CD4-positive, alpha-beta T cell treated with Interleukin-12 subunit alpha and Interleukin-12 subunit beta, for 1 hour (primary cell): ENCODE results near the gene GPR50.
A peak's percentile ranks its signal among the peaks of the same experiment; 100 is the strongest.

Experiments
- DNase-seq: peaks from one replicate; pipeline ENCODE4 v3.0.0-alpha.2; 2020

Gene GPR50

GRCh38 chrX:151176231-151176750 lies at the start of gene GPR50:
Gene GPR50, plus strand, starts transcription at chrX:151176584. Its CDS starts 138 bp downstream, at chrX:151176722.
- DNase-seq, result no peak

- no peak for DNase-seq
These were observed 43.9 kb upstream of the GPR50 start for GRCh38 chrX:151132531-151132930.

- DNase-seq, result peak; percentile 37
These were observed 24.6 kb upstream of the GPR50 start for GRCh38 chrX:151151665-151152267.

- no peak for DNase-seq
These were observed 23.3 kb upstream of the GPR50 start for GRCh38 chrX:151153086-151153485.

- DNase-seq, result no peak
These were observed 22.7 kb upstream of the GPR50 start for GRCh38 chrX:151153667-151154066.

- DNase-seq, result no peak
These were observed 21.1 kb upstream of the GPR50 start for GRCh38 chrX:151155234-151155633.

- no peak for DNase-seq
These were observed 14.7 kb upstream of the GPR50 start for GRCh38 chrX:151161690-151162089.

GRCh38 chrX:151167791-151168345 lies 8.5 kb upstream of the GPR50 start:
- no peak for DNase-seq

GRCh38 chrX:151169783-151170182 lies 6.6 kb upstream of the GPR50 start:
- no peak for DNase-seq

- DNase-seq, result no peak
These were observed 1.7 kb upstream of the GPR50 start for GRCh38 chrX:151174581-151175282.

- no peak for DNase-seq
These were observed 911 bp upstream of the GPR50 start for GRCh38 chrX:151175283-151176062.

- no peak for DNase-seq
These were observed 1.0 kb downstream of the GPR50 start for GRCh38 chrX:151177141-151178027.

- DNase-seq, result no peak
These were observed 2.4 kb downstream of the GPR50 start for GRCh38 chrX:151178746-151179145.

GRCh38 chrX:151180400-151180799 lies 4.0 kb downstream of the GPR50 start:
- DNase-seq, result no peak

GRCh38 chrX:151181088-151181487 lies 4.7 kb downstream of the GPR50 start:
- no peak for DNase-seq

GRCh38 chrX:151183233-151183753 lies 6.9 kb downstream of the GPR50 start:
- no peak for DNase-seq

GRCh38 chrX:151183912-151184565 lies 7.7 kb downstream of the GPR50 start:
- no peak for DNase-seq

- no peak for DNase-seq
These were observed 8.3 kb downstream of the GPR50 start for GRCh38 chrX:151184705-151185104.

GRCh38 chrX:151206871-151207270 lies 30.5 kb downstream of the GPR50 start:
- no peak for DNase-seq

- no peak for DNase-seq
These were observed 49.5 kb downstream of the GPR50 start for GRCh38 chrX:151225843-151226242.

GRCh38 chrX:151226941-151227340 lies 50.6 kb downstream of the GPR50 start:
- no peak for DNase-seq

- no peak for DNase-seq
These were observed 51.2 kb downstream of the GPR50 start for GRCh38 chrX:151227627-151228026.
